Fibroblast of skin of abdomen (primary cell): ENCODE results near the gene RAC2. TPM values are rescaled to one million over a fixed set of nuclear protein-coding genes. Genes with fewer than 3 reads are reported as not detected.
A peak's percentile ranks its signal among the peaks of the same experiment; 100 is the strongest.

Experiments used
- DNase-seq: peaks from one replicate; pipeline ENCODE4 v3.0.0-alpha.2; 2013
- polyA plus RNA-seq, 2 experiments: library from polyadenylated mRNA; unstranded; fragments of 120-200 nt; gene quantifications; one replicate each; pipeline ENCODE4 v1.2.1, GENCODE V29; 2013; ENCODE audit not compliant: insufficient read length in 2 of 2

RAC2 gene
- polyA plus RNA-seq (2013, experiment 1 of 2; ENCODE audit: insufficient read length), result 38.1 TPM
- polyA plus RNA-seq (2013, experiment 2 of 2; ENCODE audit: insufficient read length), result 38.8 TPM

- peak; percentile 70 for DNase-seq
Measured at GRCh38 chr22:37244114-37244921, at the start of gene RAC2. RAC2 (minus strand) TSS chr22:37244269; CDS start chr22:37244148, 121 bp downstream.

DNA sequence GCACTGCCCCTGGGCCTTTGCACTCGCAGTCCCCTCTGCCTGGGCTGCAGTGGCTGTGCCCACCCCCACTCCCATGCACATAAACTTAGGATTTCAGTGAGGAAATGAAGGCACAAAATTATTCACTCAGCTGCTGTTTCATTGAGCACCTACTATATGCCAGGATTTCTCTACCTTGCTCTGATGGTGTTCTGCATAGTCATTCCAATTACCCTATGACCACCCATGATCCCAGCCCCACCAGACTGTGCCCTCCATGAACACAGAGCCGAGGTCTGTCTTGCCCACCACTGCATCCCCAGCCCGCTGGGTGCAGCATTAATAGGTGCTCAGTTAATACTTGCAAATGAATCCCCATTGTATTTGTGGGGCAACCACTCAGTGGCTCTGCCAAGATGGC is 49.1 kb upstream of the RAC2 start:
- DNase-seq, result no peak

DNA sequence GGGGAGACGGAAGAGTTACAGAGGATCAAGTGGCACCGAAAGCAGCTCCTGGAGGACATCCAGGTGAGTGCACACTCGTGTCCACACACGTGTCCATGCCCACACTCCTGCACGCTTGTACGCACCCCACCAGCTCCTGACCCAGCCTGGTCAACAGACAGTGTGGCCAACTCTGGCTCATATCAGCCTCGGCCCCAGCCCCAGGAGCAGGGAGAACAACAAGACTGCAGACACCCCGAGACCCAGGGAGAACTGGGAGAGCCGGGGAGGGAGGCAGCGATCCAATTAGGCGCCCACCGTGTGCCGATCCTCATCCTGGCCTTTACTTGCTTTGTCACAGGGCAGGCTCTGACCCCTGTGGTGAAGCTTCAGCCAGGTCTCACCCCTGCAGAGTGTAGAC is 48.6 kb upstream of the RAC2 start:
- DNase-seq, result no peak

DNA sequence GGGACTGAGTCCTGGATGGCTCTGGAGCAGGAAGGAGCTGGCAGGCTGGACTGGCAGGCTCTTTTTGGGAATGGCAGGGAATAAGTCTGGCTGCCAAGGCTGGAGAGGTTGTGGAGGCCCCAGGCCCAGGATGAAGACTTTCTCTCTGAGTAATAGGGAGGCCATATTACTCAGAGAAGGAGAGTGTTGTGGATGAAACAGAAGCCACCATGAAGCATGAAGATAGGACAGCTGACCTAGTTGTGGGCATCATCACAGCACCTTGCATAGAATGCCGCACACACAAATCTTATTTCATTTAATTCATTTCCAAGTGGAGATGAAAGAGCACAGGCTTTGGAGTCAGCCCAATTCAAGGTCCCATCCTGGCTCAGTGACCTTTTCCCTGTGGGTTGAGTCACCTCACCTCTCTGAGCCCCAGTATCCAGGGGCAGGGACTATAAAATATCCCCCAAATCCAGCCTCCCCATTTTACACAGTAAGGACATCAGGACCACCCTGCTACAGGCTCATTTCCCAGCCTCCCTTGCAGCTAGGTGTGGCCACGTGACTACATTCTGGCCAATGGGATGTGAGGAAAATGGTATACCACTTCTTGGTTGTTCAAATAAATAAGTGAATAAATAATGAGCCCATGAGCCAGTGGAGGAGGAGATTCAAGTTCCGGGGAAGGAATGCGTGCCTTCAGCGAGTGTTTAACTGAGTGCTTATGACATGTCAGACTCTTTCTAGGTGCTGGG is 47.7 kb upstream of the RAC2 start:
- DNase-seq, result no peak

DNA sequence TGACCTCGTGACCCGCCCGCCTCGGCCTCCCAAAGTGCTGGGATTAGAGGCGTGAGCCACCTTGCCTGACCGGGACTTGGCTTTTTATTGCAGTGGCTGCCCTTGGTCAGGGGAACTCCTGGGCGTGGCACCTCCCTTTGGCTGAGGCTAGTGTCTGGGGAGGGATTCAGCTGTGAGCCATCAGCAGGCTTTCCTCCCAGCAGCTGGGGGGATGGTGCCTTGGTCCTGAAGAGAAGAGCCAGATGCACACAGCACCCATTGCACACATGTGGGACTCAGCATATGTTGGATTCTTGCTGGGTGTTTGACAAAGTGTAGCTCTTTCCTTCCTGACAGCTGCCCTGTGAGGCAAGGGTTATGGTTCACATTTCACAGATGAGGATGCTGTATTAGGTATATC is 46.7 kb upstream of the RAC2 start:
- peak; percentile 55 for DNase-seq

DNA sequence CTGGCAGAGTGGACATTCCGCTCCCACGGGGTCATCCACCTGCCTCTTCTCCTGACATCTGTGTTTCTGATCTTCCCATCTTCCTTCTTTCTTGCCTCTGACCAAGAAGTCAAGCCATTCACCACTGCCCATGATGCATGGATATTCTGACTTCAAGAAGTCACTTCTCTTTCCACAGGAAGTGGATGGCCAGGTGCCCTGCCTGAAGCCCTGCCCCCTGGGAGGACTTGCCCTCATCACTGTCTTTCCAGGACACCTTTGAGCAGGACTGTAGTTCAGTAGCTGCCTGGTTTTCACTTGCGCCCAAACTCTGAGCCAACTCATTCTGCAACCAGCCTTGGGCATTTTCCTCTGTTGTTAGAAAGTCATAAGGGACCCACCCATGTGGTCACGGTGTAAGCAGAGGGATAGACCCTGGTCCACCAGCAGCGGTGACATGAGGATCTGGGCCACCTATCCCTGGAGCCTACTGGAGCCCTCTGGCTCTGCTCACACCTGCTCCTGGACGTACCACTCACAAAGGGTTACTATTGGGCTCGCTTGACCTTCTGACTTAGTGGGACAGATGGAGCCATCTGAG is 45.2 kb upstream of the RAC2 start:
- DNase-seq, result no peak

GRCh38 chr22:37288521-37288920 is 44.5 kb upstream of the RAC2 start:
- no peak for DNase-seq

DNA sequence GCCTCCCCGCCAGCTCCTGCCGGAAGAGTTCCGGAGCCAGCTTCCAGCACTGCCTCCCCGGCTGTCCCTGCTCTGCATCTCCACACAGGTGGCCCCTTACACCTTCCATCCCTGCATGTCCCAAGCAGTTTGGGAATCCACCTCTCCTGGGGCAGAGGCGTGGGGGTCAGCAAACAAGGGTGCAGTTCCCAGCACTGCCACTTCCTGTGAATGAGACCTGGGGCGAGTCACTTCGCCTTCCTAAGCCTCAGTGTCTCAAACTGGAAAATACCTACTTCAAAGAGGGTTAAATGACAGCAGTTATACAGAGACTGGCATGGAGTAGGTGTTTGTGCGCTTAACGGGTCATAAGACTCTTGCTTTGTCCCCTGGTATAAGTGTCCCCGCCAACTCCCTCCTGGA is 43.5 kb upstream of the RAC2 start:
- no peak for DNase-seq

- no peak for DNase-seq
Measured at GRCh38 chr22:37285937-37286336, 41.9 kb upstream of the RAC2 start.

- DNase-seq, result no peak
Measured at GRCh38 chr22:37284805-37285355, 40.8 kb upstream of the RAC2 start.

- DNase-seq, result no peak
Measured at GRCh38 chr22:37284126-37284804, 40.2 kb upstream of the RAC2 start.

- no peak for DNase-seq
Measured at GRCh38 chr22:37283393-37283937, 39.4 kb upstream of the RAC2 start.

GRCh38 chr22:37282385-37282677 is 38.3 kb upstream of the RAC2 start, which contains the start of gene CYTH4:
CYTH4 (plus strand) TSS chr22:37282508; CDS start chr22:37282570, 62 bp downstream.
- DNase-seq, result no peak

GRCh38 chr22:37281646-37282384 is 37.7 kb upstream of the RAC2 start:
- DNase-seq, result no peak

DNA sequence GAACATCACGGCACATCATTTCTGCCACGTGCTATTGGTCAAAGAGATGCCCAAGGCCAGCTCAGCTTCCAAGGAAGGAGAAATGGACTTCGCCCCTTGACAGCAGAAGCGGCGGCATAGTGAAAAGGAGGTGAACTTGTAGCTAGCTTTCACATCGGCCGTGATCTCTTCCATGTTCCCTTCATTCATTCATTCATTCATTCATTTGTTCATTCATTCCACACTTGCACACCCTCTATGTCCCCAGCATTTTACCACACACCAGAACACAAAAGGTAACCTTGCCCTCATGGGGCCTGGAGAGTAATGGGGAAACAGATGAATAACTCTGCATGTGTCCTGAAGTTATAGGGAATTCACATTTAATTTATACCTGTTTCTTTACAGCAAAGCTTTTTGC is 37.1 kb upstream of the RAC2 start:
- DNase-seq, result no peak

DNA sequence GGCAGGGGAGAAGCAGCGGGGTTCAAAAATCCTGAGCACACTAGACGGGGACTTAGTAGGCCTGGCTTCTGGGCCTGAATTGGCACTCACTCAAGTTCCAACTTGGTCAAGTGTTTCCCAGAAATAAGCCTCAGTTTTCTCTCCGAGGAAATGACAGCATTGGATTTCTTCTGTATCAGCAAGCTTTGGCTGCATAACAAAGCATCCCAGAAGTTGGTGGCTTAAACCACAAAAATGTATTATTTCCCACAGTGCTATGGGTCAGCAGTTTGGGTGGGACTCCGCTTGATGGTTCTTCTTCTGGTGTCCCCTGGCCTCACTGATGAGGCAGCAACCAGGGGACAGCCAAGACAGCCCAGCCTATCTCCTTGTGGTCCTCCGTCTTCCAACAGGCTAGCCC is 36.6 kb upstream of the RAC2 start:
- no peak for DNase-seq

- peak; percentile 36 for DNase-seq
Measured at GRCh38 chr22:37279331-37280181, 35.5 kb upstream of the RAC2 start.

DNA sequence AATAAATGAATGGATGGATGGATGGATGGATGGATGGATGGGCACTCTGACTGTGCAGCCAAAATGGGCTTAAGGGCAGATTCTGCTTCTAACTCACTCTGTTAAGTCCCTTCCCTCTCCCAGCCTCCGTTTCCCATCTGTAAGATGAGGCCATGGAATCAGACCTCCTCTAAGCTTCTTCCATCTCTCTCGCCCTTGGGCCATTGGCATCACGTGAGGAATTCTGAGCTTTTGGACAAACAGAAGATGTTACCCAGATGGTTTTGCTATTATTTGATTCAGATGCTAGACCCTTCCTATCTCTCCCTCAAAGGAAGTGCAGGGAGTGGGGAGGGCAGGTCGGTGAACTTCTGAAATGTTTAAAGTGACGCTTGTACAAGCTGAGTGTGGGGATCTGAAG is 34.2 kb upstream of the RAC2 start:
- no peak for DNase-seq

DNA sequence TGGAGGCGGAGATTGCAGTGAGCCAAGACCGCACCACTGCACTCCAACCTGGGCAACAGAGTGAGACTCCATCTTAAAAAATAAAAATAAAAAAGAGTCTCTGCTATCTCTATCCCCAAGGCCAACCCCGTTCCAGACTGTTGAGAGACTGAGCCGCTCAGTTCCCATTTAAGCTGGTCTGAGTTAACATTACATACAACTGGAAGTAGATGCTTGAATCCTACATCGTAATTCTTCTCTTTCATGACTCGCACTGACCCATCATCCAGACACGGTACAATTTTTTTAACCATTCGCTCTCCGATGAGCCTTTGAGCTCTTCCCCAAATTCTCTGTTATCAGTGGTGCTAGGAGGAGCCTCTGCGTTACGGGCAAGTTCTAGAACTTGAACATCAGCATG is 33.3 kb upstream of the RAC2 start:
- DNase-seq, result no peak

DNA sequence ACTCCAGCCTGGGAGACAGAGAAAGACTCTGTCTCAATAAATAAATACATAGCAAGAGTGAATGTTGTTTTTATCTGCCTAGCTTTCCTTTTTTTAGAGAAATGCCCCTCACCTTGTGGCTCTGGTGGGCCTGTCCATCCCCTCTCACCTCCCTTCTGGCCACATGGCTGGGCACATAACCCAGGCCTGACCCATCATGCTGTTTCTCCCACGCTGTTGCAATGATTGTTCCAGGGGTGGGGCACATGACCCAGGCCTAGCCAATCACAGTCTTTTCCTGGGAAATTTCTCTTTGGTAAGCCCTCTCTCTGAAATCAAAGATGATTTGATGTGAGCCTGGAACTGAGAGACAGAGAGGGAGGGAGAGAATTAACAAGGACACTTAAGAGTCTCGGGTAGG is 32.7 kb upstream of the RAC2 start:
- no peak for DNase-seq

- no peak for DNase-seq
Measured at GRCh38 chr22:37275622-37276021, 31.6 kb upstream of the RAC2 start.
